Transverse colon (tissue), 4 donors: Measurements from ENCODE around the gene SLC6A4.

Source experiments
- CTCF ChIP-seq, 5 experiments: fragments of 200-600 bp in 3 of 5; fragments of 450-650 bp in 2 of 5; sonication (generic) in 3 of 5; IDR thresholded peaks; 1 replicate in 2 of 5; 2 replicates in 3 of 5; pipeline ENCODE4 v1.5.1; 2016 to 2017; ENCODE audit warnings: antibody characterized with exemption in 5 of 5, inconsistent platforms in 3 of 5, mild to moderate bottlenecking in 2 of 5, moderate library complexity in 1 of 5
- POLR2A ChIP-seq: fragments of 450-650 bp; IDR thresholded peaks from one replicate; pipeline ENCODE4 v1.6.1; 2016; ENCODE audit warnings: antibody characterized with exemption, mild to moderate bottlenecking, moderate library complexity
- POLR2AphosphoS5 ChIP-seq, 3 donors: sonication (generic); formaldehyde crosslinking; IDR thresholded peaks; one replicate each; pipeline ENCODE4 v1.6.1; 2016; ENCODE audit warnings: antibody characterized with exemption in 3 of 3

- TF ChIP-seq CTCF (IDR thresholded peaks at IDR 0.05) (no peak), POLR2A (no peak), POLR2AphosphoS5 (IDR thresholded peaks at IDR 0.05) (no peak)
These were observed 18.7 kb upstream of the SLC6A4 start for GRCh38 chr17:30254150-30254549.
